ENCODE results near the gene SAMD4B.

SAMD4B gene, protein sequence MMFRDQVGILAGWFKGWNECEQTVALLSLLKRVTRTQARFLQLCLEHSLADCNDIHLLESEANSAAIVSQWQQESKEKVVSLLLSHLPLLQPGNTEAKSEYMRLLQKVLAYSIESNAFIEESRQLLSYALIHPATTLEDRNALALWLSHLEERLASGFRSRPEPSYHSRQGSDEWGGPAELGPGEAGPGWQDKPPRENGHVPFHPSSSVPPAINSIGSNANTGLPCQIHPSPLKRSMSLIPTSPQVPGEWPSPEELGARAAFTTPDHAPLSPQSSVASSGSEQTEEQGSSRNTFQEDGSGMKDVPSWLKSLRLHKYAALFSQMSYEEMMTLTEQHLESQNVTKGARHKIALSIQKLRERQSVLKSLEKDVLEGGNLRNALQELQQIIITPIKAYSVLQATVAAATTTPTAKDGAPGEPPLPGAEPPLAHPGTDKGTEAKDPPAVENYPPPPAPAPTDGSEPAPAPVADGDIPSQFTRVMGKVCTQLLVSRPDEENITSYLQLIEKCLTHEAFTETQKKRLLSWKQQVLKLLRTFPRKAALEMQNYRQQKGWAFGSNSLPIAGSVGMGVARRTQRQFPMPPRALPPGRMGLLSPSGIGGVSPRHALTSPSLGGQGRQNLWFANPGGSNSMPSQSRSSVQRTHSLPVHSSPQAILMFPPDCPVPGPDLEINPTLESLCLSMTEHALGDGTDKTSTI

DNA sequence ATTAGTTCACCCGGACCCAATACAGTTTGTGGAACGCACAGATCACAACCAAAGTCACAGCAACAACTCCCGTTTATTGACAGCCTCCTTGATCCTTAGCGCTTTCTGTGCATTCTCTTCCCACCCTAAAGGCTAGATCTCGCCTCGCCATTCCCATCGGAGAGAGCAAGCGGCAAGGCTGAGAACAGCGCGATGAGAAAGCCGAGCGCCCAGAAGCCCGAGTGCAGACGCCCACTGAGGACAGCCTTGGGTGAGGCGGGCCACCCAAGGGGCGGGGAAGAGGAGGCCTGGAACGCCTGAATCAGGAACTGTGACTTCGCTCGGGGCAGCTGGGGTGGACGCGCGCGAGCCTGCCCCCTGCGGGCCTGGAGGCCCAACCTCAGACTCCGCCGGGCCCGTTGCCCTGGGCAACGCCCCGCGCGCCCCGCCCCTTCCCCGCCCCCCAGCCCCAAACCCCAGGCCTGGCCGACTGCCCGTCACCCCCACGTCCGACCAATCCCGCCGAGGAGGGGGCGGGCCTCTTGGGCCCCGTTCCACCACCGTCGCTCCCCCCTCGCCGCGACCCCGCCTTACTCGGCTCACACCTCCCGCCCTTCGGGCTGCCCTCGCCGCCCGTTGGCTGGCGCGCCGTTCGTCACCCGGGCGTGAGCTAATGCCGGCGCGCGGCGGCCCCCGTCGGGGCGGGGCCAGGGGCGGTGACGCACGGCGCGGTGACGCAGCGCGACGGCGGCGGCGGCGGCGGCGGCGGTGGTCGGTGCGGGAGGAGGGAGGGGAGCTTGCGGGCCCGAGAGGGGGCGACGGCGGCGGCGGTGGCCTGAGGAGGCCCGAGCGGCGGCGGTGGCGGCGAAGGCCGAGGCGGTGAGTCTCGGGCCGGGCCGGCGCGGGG, at the start of gene SAMD4B:
Gene SAMD4B, plus strand, starts transcription at position 703 of the 886 bp plus-strand sequence. CDS start 14,473 bp downstream, outside the sequence.
- Histone ChIP-seq H3K9ac (ENCODE audit: insufficient read length, low read depth) (peak within 1 kb of the TSS; percentile 86), H3K4me3 (ENCODE audit: insufficient read length, low read depth) (peak within 1 kb of the TSS; percentile 86), H3K27me3 (ENCODE audit: insufficient read depth, insufficient read length) (no peaks in the 10 kb centered on the region), H3K9me3 (ENCODE audit: insufficient read depth, low read length) (no peaks in the 10 kb centered on the region), H3K36me3 (ENCODE audit: insufficient read depth, insufficient read length, low read length) (peaks cover 10% of the 10 kb centered on the region), H3K4me1 (ENCODE audit: insufficient read depth, insufficient read length) (peaks cover 5% of the 10 kb centered on the region)
- peak; percentile 94 for DNase-seq (ENCODE audit: low read depth, low spot score)
- TF ChIP-seq YY1 (IDR thresholded peaks at IDR 0.05; ENCODE audit: insufficient read depth, insufficient read length) (no peak), ZNF274 (IDR thresholded peaks at IDR 0.05; ENCODE audit: low read depth, low read length) (no peak), SUZ12 (IDR thresholded peaks at IDR 0.05; ENCODE audit: extremely low read depth, insufficient read depth, insufficient read length) (no peak)

DNA sequence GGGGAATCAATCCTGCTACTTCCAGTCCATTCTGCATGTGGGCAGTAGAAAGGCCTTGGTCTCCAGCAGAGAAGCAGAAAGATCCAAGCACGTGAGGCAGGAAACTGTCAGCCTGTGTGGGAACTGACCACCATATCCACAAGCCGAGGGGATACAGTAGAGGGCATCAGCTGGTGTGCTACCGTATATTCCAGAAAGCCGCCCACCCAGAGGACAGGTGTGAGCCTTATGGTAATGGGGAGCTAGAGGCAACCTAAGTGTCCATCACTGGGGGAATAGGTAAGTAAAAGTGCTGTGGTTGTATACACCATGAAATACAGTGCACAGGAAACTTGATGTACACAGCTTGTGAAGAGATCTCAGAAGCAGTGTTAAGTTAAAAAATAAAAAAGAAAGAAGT, 48.8 kb upstream of the SAMD4B start:
- Histone ChIP-seq H3K4me1 (ENCODE audit: insufficient read depth, insufficient read length) (peaks cover 5% of the 10 kb centered on the region), H3K27me3 (ENCODE audit: insufficient read depth, insufficient read length) (no peaks in the 10 kb centered on the region), H3K4me3 (ENCODE audit: insufficient read length, low read depth) (no peak overlapping the region), H3K36me3 (ENCODE audit: insufficient read depth, insufficient read length, low read length) (no peaks in the 10 kb centered on the region), H3K9me3 (ENCODE audit: insufficient read depth, low read length) (no peaks in the 10 kb centered on the region), H3K9ac (ENCODE audit: insufficient read length, low read depth) (no peak overlapping the region)
- TF ChIP-seq YY1 (IDR thresholded peaks at IDR 0.05; ENCODE audit: insufficient read depth, insufficient read length) (no peak), ZNF274 (IDR thresholded peaks at IDR 0.05; ENCODE audit: low read depth, low read length) (no peak), SUZ12 (IDR thresholded peaks at IDR 0.05; ENCODE audit: extremely low read depth, insufficient read depth, insufficient read length) (no peak)
- no peak for DNase-seq (ENCODE audit: low read depth, low spot score)

DNA sequence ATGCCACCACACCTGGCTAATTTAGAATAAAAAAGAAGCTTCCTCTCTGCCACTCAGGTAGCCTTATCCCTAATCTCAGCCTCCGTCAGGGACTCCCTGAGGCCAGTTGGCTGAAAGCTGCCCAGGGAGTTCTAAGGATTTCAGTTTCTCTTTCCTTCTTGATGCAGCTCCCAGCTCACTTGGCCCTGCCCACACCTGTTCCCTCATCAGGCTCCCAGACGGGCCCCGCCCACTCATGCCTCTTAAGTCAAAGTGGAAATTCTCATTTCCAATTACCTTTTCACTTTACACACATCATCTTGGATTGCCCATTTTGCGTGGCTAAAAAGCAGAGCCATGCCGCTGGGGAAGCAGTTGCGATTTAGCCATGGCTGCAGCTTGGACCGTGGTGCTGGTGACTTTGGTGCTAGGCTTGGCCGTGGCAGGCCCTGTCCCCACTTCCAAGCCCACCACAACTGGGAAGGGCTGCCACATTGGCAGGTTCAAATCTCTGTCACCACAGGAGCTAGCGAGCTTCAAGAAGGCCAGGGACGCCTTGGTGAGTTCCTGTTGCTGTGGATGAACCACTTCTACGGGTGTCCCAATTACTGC, 46.1 kb upstream of the SAMD4B start, which contains the start of gene IFNL1:
Gene IFNL1, plus strand, starts transcription at position 353 of the 591 bp plus-strand sequence. Its CDS starts 15 bp downstream, at position 368.
- Histone ChIP-seq H3K27me3 (ENCODE audit: insufficient read depth, insufficient read length) (no peaks in the 10 kb centered on the region), H3K4me1 (ENCODE audit: insufficient read depth, insufficient read length) (peaks cover 5% of the 10 kb centered on the region), H3K4me3 (ENCODE audit: insufficient read length, low read depth) (no peak within 1 kb of the TSS), H3K9ac (ENCODE audit: insufficient read length, low read depth) (no peak within 1 kb of the TSS), H3K36me3 (ENCODE audit: insufficient read depth, insufficient read length, low read length) (no peaks in the 10 kb centered on the region), H3K9me3 (ENCODE audit: insufficient read depth, low read length) (no peaks in the 10 kb centered on the region)
- DNase-seq (ENCODE audit: low read depth, low spot score), result no peak
- TF ChIP-seq YY1 (IDR thresholded peaks at IDR 0.05; ENCODE audit: insufficient read depth, insufficient read length) (no peak), SUZ12 (IDR thresholded peaks at IDR 0.05; ENCODE audit: extremely low read depth, insufficient read depth, insufficient read length) (no peak), ZNF274 (IDR thresholded peaks at IDR 0.05; ENCODE audit: low read depth, low read length) (no peak)

DNA sequence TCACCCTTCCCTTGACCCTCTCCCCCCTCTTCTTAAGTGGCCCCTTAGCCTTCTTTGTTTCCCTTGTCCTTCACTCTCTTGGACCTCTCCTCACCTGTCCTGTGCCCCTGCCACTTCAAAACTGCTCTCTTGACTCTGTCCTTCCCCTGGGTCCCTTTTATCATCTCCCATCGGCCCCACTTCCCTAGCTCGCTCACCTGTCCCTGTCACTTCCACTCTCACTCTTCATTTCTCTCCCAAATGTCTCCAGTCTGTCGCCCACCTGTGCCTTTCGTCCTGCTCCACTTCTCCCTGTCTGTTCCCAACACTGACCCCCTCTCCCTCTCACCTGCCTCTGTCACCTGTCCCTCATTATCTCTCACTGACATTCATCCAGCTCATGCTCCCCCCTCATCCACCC, 45.3 kb upstream of the SAMD4B start:
- Histone ChIP-seq H3K36me3 (ENCODE audit: insufficient read depth, insufficient read length, low read length) (no peaks in the 10 kb centered on the region), H3K4me3 (ENCODE audit: insufficient read length, low read depth) (no peak overlapping the region), H3K4me1 (ENCODE audit: insufficient read depth, insufficient read length) (peaks cover 5% of the 10 kb centered on the region), H3K27me3 (ENCODE audit: insufficient read depth, insufficient read length) (no peaks in the 10 kb centered on the region), H3K9ac (ENCODE audit: insufficient read length, low read depth) (no peak overlapping the region), H3K9me3 (ENCODE audit: insufficient read depth, low read length) (no peaks in the 10 kb centered on the region)
- no peak for DNase-seq (ENCODE audit: low read depth, low spot score)
- no peak for TF ChIP-seq SUZ12 (IDR thresholded peaks at IDR 0.05; ENCODE audit: extremely low read depth, insufficient read depth, insufficient read length)
- no peak for TF ChIP-seq YY1 (IDR thresholded peaks at IDR 0.05; ENCODE audit: insufficient read depth, insufficient read length)
- no peak for TF ChIP-seq ZNF274 (IDR thresholded peaks at IDR 0.05; ENCODE audit: low read depth, low read length)

DNA sequence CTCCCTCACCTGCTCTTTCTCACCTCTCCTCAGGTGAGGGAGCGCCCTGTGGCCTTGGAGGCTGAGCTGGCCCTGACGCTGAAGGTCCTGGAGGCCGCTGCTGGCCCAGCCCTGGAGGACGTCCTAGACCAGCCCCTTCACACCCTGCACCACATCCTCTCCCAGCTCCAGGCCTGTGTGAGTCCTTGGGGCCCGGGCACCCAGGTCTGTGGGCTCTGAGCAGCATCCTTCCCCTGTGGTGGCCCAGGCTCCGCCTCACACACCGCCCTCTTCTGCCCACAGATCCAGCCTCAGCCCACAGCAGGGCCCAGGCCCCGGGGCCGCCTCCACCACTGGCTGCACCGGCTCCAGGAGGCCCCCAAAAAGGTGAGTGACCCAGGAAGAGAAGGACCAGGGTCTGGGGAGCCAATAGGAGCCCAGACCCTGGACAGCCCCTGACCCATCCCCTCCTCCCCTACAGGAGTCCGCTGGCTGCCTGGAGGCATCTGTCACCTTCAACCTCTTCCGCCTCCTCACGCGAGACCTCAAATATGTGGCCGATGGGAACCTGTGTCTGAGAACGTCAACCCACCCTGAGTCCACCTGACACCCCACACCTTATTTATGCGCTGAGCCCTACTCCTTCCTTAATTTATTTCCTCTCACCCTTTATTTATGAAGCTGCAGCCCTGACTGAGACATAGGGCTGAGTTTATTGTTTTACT, 44.1 kb upstream of the SAMD4B start:
- no peak for DNase-seq (ENCODE audit: low read depth, low spot score)
- Histone ChIP-seq H3K9ac (ENCODE audit: insufficient read length, low read depth) (no peak overlapping the region), H3K9me3 (ENCODE audit: insufficient read depth, low read length) (no peaks in the 10 kb centered on the region), H3K36me3 (ENCODE audit: insufficient read depth, insufficient read length, low read length) (no peaks in the 10 kb centered on the region), H3K4me3 (ENCODE audit: insufficient read length, low read depth) (no peak overlapping the region), H3K4me1 (ENCODE audit: insufficient read depth, insufficient read length) (peaks cover 3% of the 10 kb centered on the region), H3K27me3 (ENCODE audit: insufficient read depth, insufficient read length) (no peaks in the 10 kb centered on the region)
- TF ChIP-seq YY1 (IDR thresholded peaks at IDR 0.05; ENCODE audit: insufficient read depth, insufficient read length), result no peak
- TF ChIP-seq ZNF274 (IDR thresholded peaks at IDR 0.05; ENCODE audit: low read depth, low read length), result no peak
- no peak for TF ChIP-seq SUZ12 (IDR thresholded peaks at IDR 0.05; ENCODE audit: extremely low read depth, insufficient read depth, insufficient read length)

DNA sequence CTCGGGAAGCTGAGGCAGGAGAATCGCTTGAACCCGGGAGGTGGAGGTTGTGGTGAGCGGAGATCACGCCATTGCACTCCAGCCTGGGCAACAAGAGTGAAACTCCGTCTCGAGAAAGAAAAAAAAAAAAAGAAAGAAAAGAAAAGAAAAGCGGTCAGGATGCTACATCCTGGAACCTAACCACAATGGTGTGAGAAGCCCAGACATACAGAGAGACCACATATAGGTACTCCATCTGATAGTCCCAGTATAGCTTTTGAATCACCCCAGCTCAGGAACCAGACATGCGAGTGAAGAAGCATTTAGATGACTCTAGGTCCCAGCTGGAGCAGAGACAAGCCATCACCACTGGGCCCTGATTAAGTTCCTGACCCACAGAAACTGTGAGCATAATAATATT, 42.8 kb upstream of the SAMD4B start:
- no peak for DNase-seq (ENCODE audit: low read depth, low spot score)
- Histone ChIP-seq H3K4me3 (ENCODE audit: insufficient read length, low read depth) (no peak overlapping the region), H3K9ac (ENCODE audit: insufficient read length, low read depth) (no peak overlapping the region), H3K36me3 (ENCODE audit: insufficient read depth, insufficient read length, low read length) (no peaks in the 10 kb centered on the region), H3K27me3 (ENCODE audit: insufficient read depth, insufficient read length) (no peaks in the 10 kb centered on the region), H3K9me3 (ENCODE audit: insufficient read depth, low read length) (no peaks in the 10 kb centered on the region), H3K4me1 (ENCODE audit: insufficient read depth, insufficient read length) (peaks cover 3% of the 10 kb centered on the region)
- no peak for TF ChIP-seq ZNF274 (IDR thresholded peaks at IDR 0.05; ENCODE audit: low read depth, low read length)
- TF ChIP-seq SUZ12 (IDR thresholded peaks at IDR 0.05; ENCODE audit: extremely low read depth, insufficient read depth, insufficient read length), result no peak
- TF ChIP-seq YY1 (IDR thresholded peaks at IDR 0.05; ENCODE audit: insufficient read depth, insufficient read length), result no peak

All from NT2/D1 (cell line).